Measurements from ENCODE around the gene SASH1.
"Not testable (repeated sequence)": the region's sequence is repeated elsewhere in the genome, so short reads cannot be mapped to it uniquely, and the experiment has no call there.

The SASH1 gene

DNA sequence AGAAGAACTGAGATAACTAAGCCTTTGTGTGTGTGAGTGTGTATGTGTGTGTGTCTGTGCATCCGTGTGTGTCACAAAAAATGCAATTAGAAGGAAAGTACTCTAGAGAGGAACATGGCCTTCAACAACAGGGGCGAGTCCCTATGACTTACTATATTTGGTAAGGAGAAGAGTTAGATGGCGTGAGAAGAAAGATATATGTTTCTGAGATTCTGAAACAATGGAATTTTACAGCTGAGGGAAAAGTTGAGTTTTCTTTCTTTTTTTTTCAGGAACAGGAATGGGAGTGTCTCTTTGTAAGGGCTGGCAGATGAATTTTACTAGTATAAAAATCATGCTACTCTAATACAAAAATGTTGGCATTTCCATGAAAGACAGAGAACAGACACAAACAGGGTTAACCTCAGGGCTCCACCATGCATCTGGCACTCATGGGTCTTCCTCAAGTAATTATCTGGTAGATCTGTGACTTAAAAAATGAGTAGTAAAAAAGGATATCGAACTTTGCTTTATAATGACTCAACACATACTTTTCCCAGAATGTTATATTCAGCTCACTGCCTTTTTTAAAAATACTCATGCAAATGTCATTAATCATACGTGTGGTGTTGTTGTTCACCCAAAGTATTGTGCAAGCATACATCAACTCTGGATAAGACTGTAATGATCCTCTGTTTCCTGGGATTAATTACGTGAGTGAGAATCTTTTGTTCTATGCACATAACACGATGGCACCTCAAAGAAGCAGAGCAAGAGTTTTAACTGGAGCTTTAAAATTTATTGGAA is 12.8 kb upstream of the SASH1 start:
- no peak for DNase-seq

DNA sequence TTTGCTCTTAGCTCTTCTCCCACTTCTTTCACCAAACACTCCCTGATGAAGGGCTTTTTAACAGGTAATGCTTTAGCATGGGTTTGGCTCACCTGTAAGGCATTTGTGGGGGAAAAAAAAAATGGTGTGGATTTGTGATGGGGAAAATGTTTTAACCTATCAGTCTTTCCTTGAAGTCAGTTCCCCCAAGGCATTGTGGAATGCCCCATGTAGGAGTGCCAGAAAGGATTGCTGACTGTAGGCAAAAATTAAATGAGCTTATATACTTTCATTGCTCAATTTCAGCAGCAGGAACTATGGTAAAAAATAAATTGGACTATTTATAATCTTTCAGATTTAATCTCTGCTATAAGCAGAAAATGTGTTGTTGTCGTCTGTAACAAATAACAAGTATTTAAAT is 10.6 kb upstream of the SASH1 start:
- DNase-seq: no peak

DNA sequence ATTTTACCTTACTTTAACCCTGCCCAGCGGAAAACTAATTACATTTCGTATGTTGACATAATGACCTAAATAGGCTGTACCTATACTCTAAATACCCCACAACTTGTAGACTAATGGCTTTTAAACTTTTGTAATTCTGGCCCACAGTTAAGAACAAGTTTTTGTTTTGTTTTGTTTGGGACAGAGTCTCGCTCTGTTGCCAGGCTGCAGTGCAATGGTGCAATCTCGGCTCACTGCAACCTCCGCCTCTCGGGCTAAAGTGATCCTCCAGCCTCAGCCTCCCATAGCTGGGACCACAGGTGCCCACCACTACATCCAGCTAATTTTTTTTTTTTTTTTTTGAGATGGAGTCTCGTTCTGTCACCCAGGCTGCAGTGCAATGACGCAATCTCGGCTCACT is 5.7 kb upstream of the SASH1 start:
- no peak for DNase-seq

DNA sequence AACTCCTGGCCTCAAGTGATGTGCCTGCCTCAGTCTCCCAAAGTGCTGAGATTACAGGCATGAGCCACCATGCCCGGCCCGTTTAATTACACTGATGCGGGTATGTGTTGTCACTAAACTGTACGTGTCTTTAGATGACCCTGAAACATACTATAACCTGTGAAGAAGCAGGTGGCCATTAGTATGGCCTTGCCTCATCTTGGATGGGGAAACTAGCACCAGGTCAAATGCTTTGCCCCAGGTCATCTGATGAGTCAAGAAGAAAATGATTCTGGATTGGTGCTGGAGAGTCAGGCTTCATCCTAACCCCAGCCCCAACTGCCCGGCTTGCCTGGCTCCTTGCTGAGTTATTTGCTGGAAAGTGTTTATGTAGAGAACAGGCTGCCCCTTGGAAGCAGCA is 2.9 kb upstream of the SASH1 start:
- no peak for DNase-seq

- DNase-seq: no peak
Observed at GRCh38 chr6:148340586-148341297, 1.9 kb upstream of the SASH1 start.

GRCh38 chr6:148342100-148342349 is 613 bp upstream of the SASH1 start:
- no peak for DNase-seq

DNA sequence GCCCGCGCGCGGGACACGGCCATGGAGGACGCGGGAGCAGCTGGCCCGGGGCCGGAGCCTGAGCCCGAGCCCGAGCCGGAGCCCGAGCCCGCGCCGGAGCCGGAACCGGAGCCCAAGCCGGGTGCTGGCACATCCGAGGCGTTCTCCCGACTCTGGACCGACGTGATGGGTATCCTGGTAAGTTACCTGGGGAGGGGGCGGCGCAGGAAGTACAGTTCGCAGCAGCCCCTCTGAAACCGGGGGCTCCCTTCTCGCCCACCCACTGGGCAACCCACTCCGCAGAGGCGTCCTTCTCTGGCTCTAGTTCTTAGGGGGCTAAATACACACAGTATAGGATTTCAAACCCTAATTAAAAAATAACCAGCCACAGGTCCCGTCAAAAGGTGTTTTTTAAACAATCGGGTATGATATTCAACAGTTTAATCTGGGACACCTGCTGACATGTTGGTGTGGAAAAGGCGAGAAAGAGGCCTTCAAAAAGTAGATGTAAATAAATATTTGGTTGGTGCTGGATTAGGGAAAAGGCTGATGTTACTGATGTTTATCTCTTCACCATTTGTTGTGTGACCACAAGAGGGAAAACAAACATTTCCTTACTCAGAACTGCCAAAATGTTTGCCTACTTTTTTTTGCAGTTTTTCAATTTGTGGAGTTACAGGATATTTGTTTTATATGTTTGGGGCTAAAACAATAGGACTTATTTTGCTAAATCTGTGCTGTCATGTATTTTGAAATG is 577 bp downstream of the SASH1 start:
- DNase-seq: no peak

DNA sequence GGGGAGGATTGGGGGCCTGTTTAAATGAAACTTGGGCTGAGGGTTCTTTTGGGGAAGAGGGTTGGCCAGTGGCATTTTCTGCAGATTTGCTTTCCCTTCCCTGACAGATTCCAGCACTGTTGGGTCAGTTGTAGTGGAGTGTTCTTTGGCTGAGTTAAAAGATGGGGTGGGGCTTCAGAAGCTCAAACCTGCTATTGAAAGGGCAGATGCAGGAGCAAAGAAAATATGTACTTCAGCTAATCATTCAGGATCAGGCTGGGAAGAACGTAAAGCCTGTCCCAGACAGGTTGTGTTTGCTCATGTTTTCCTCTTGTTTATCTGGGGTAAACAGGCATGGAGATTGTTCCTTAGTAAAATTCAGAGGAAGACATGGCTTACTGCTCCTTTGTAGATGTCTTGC is 2.5 kb downstream of the SASH1 start:
- DNase-seq: no peak

DNA sequence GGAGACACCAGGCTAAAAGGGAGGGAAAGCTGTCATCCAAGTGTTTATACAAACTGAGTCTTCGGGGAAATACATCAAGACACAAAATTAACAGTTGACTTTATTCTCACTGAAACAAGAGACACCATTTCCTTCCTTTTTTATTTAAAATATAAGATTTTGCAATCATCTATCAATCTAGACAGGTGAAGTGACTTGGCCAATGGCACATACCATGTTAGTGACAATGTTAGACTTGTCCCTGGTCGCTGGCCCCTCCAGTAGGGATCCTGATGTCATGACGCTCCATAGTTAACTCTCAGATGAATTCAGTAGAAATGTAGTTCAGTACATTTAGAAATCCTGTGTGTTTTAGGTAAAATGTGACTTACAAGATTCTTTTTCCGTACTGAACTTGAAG is 2.9 kb downstream of the SASH1 start:
- DNase-seq: no peak

GRCh38 chr6:148346681-148347440 is 4.2 kb downstream of the SASH1 start:
- no peak for DNase-seq

- DNase-seq: no peak
Observed at GRCh38 chr6:148347441-148348054, 4.9 kb downstream of the SASH1 start.

DNA sequence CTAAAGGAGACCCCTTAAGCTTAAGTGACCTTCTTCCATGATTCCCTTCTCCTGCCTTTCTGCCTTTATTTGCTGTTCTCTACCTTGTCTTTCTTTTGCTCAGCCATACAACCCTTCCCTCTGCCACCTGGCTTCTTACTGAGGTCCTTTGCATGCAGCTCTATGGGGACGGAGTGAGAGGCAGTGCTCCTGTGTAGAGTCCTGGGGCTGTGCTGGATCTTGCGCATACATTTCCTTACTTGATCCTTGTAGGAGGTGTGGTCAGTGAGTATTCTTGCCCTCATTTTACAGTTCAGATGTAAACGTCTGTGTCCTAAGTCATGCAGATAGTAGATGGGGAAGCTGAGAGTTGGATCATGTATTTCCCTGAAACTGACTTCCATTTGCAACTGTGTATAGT is 5.7 kb downstream of the SASH1 start:
- no peak for DNase-seq

- DNase-seq: no peak
Observed at GRCh38 chr6:148348778-148349177, 6.1 kb downstream of the SASH1 start.

GRCh38 chr6:148349466-148349865 is 6.8 kb downstream of the SASH1 start:
- DNase-seq: no peak

GRCh38 chr6:148351309-148351708 is 8.7 kb downstream of the SASH1 start:
- no peak for DNase-seq

GRCh38 chr6:148352421-148352820 is 9.8 kb downstream of the SASH1 start:
- DNase-seq: not testable (repeated sequence)

DNA sequence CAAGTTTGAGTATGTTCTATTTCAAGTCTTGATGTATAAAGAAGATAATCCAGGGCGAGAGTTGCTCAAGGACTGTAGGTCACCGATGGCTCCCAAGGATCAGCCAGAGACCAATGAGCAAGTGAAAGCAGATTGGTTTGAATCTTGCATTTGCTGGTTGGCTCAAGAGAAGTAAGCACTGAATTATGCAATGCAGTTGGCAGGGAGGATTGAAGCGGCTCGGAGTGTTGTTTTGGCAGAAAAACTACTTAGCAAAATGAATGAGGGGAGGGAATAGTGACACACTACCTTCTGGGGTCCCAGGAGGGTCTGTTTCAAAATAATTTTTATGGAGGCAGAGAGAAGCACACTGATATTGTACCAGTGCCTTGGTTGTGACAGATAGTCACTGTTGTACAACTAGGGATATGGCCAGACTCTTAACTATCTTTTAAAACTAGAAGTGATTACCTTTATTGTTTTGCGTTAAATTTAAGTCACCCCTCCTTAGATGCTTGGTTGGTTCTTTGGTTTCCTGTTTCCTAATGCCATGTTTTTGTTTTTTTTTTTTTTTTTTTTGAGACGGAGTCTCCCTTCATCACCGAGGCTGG is 15.7 kb downstream of the SASH1 start:
- no peak for DNase-seq

GRCh38 chr6:148359228-148359627 is 16.6 kb downstream of the SASH1 start:
- DNase-seq: no peak

DNA sequence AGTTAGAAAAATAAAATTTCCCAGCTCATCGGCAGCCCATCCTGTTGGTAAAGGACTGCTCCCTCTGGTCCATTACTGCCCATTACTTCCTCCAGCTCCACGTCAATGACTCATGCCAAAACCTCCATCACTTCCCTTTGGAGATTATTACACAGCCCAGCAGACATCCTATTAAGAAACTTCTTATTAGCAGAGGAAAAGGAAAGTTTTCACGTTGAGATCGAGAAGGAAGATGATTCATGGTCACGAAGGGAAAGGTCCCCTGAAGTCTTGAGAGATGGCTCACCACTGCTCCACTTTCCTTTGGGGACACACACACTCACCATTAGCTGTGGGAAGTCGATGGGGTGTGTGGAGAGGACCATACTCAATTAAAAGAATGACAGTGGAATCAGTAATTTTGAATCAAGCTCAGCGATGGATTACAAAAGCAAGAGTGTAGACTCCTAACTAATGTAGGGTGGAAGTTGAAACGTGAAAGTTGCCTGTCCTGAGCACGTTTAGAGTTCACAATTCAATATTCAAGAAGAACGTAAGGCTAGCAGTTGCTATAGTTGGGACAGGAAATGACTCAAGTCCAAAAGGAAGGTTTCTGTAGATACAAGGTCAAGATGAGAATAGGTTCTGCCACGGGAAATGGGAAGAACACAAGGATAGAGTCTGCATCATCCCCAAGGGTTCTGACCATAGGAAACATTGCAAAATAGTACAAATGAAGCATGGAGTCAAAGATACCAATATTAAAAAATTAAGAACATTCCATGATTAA is 21.6 kb downstream of the SASH1 start:
- DNase-seq: no peak

DNA sequence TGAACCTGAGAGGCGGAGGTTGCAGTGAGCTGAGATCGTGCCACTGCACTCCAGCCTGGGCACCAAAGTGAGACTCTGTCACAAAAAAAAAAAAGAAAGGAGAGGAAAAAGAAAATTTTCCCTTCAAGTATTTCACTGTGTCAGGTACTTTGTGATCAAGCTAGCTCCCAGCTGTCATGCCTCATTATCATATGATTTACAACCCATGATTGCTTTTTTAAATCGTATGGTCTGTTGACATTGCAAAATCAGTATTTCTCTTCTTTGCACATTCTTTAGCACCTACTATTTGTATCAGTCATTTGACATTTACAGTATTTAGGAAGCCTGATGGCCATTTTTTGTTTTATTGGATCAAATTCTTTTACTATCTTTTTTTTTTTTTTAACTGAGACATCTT is 22.4 kb downstream of the SASH1 start:
- no peak for DNase-seq

DNA sequence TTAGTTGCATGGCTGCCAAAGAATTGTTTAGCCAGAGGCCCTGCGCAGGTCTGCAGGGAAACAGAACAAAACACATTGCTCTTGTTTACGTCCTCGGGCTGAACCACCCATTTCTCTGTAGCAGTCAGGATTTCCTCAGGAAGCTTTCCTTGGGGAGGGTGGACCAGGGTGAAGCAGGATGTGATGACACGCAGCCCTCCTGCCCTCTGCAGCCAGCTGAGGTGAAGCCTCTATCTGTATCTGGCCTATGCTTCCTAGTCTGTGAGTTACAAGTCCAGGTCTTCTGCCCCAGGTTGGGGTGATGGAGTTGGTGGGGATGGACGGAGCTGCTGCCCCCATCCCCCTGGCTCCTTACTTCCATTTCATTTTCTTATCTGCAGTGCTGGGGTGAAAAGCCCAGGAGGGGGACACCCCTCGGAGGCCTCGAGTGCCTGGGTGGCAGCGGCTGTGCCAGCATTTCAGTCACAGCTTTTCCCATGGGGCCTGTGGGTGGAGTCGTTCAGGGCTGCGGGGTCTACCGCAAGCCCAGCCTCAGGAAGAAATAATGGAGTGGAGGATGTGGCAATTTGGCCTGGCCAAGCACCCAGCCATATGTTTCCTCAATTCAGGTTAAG is 24.9 kb downstream of the SASH1 start:
- DNase-seq: no peak
